ENCODE results near the gene TSPAN8. TPM values are rescaled to one million over a fixed set of nuclear protein-coding genes. Genes with fewer than 3 reads are reported as not detected.

Gene TSPAN8
- total and polyA plus RNA-seq, 2 experiments from 2014 or later: not detected

DNA sequence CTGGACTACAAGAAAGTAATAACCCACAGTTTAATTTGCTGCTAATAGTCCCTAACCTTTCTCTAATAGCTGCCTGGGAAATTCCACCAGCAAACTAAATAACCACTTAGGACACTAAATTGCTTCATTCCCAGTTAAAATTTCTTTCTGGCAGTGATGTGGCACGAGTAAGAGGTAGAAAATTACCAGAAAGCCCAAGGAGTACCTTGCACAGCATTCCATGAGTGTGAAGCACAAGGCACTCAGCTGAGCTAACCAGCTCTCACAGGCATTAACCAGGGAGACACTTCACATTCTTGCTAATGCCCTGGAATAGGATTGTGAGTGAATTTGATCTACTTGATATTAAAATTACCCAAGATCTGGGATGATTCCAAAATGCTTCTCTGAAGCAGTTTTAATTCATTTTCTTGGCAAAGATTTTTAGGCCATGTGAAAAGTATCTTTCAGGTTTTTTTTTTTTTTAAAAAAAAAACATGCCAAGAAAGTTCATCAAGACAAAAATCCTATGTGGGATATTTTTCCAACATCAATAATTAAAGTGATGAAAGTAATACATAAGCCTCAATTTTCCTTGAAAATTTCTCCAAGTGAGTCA is 29.5 kb downstream of the TSPAN8 start:
- H3K4me1 ChIP-seq (ENCODE audit: insufficient read depth): no peaks in the 10 kb centered on the region; the same call in 1 of the 2 replicates
- peak; percentile 10 for DNase-seq (ENCODE audit: low spot score)
- TF ChIP-seq ZNF331 (CRISPR knock-in tag; IDR thresholded peaks at IDR 0.05; ENCODE audit: low read depth): no peak
- TF ChIP-seq ZNF114 (CRISPR knock-in tag; IDR thresholded peaks at IDR 0.05): no peak
- TF ChIP-seq, protein P1, sequence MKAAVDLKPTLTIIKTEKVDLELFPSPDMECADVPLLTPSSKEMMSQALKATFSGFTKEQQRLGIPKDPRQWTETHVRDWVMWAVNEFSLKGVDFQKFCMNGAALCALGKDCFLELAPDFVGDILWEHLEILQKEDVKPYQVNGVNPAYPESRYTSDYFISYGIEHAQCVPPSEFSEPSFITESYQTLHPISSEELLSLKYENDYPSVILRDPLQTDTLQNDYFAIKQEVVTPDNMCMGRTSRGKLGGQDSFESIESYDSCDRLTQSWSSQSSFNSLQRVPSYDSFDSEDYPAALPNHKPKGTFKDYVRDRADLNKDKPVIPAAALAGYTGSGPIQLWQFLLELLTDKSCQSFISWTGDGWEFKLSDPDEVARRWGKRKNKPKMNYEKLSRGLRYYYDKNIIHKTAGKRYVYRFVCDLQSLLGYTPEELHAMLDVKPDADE (IDR thresholded peaks at IDR 0.05): no peak
- TF ChIP-seq CREB1 (CRISPR knock-in tag; IDR thresholded peaks at IDR 0.05; ENCODE audit: low read depth): no peak
- no peak for TF ChIP-seq EZH2phosphoT487 (IDR thresholded peaks at IDR 0.05; ENCODE audit: unreplicated experiment)
- TF ChIP-seq, protein P2, sequence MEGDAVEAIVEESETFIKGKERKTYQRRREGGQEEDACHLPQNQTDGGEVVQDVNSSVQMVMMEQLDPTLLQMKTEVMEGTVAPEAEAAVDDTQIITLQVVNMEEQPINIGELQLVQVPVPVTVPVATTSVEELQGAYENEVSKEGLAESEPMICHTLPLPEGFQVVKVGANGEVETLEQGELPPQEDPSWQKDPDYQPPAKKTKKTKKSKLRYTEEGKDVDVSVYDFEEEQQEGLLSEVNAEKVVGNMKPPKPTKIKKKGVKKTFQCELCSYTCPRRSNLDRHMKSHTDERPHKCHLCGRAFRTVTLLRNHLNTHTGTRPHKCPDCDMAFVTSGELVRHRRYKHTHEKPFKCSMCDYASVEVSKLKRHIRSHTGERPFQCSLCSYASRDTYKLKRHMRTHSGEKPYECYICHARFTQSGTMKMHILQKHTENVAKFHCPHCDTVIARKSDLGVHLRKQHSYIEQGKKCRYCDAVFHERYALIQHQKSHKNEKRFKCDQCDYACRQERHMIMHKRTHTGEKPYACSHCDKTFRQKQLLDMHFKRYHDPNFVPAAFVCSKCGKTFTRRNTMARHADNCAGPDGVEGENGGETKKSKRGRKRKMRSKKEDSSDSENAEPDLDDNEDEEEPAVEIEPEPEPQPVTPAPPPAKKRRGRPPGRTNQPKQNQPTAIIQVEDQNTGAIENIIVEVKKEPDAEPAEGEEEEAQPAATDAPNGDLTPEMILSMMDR (conservative IDR thresholded peaks at IDR 0.05; ENCODE audit: low read depth in 2 of 2): no peak
- no peak for TF ChIP-seq NANOG (IDR thresholded peaks at IDR 0.05; ENCODE audit: borderline replicate concordance)
- TF ChIP-seq, protein P3, sequence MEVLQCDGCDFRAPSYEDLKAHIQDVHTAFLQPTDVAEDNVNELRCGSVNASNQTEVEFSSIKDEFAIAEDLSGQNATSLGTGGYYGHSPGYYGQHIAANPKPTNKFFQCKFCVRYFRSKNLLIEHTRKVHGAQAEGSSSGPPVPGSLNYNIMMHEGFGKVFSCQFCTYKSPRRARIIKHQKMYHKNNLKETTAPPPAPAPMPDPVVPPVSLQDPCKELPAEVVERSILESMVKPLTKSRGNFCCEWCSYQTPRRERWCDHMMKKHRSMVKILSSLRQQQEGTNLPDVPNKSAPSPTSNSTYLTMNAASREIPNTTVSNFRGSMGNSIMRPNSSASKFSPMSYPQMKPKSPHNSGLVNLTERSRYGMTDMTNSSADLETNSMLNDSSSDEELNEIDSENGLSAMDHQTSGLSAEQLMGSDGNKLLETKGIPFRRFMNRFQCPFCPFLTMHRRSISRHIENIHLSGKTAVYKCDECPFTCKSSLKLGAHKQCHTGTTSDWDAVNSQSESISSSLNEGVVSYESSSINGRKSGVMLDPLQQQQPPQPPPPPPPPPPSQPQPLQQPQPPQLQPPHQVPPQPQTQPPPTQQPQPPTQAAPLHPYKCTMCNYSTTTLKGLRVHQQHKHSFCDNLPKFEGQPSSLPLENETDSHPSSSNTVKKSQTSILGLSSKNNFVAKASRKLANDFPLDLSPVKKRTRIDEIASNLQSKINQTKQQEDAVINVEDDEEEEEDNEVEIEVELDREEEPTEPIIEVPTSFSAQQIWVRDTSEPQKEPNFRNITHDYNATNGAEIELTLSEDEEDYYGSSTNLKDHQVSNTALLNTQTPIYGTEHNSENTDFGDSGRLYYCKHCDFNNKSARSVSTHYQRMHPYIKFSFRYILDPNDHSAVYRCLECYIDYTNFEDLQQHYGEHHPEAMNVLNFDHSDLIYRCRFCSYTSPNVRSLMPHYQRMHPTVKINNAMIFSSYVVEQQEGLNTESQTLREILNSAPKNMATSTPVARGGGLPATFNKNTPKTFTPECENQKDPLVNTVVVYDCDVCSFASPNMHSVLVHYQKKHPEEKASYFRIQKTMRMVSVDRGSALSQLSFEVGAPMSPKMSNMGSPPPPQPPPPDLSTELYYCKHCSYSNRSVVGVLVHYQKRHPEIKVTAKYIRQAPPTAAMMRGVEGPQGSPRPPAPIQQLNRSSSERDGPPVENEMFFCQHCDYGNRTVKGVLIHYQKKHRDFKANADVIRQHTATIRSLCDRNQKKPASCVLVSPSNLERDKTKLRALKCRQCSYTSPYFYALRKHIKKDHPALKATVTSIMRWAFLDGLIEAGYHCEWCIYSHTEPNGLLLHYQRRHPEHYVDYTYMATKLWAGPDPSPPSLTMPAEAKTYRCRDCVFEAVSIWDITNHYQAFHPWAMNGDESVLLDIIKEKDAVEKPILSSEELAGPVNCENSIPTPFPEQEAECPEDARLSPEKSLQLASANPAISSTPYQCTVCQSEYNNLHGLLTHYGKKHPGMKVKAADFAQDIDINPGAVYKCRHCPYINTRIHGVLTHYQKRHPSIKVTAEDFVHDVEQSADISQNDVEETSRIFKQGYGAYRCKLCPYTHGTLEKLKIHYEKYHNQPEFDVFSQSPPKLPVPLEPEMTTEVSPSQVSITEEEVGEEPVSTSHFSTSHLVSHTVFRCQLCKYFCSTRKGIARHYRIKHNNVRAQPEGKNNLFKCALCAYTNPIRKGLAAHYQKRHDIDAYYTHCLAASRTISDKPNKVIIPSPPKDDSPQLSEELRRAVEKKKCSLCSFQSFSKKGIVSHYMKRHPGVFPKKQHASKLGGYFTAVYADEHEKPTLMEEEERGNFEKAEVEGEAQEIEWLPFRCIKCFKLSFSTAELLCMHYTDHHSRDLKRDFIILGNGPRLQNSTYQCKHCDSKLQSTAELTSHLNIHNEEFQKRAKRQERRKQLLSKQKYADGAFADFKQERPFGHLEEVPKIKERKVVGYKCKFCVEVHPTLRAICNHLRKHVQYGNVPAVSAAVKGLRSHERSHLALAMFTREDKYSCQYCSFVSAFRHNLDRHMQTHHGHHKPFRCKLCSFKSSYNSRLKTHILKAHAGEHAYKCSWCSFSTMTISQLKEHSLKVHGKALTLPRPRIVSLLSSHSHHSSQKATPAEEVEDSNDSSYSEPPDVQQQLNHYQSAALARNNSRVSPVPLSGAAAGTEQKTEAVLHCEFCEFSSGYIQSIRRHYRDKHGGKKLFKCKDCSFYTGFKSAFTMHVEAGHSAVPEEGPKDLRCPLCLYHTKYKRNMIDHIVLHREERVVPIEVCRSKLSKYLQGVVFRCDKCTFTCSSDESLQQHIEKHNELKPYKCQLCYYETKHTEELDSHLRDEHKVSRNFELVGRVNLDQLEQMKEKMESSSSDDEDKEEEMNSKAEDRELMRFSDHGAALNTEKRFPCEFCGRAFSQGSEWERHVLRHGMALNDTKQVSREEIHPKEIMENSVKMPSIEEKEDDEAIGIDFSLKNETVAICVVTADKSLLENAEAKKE (CRISPR knock-in tag; IDR thresholded peaks at IDR 0.05): no peak
- no peak for TF ChIP-seq EZH2 (IDR thresholded peaks at IDR 0.05; ENCODE audit: low read depth, unreplicated experiment)
- TF ChIP-seq, protein P4, sequence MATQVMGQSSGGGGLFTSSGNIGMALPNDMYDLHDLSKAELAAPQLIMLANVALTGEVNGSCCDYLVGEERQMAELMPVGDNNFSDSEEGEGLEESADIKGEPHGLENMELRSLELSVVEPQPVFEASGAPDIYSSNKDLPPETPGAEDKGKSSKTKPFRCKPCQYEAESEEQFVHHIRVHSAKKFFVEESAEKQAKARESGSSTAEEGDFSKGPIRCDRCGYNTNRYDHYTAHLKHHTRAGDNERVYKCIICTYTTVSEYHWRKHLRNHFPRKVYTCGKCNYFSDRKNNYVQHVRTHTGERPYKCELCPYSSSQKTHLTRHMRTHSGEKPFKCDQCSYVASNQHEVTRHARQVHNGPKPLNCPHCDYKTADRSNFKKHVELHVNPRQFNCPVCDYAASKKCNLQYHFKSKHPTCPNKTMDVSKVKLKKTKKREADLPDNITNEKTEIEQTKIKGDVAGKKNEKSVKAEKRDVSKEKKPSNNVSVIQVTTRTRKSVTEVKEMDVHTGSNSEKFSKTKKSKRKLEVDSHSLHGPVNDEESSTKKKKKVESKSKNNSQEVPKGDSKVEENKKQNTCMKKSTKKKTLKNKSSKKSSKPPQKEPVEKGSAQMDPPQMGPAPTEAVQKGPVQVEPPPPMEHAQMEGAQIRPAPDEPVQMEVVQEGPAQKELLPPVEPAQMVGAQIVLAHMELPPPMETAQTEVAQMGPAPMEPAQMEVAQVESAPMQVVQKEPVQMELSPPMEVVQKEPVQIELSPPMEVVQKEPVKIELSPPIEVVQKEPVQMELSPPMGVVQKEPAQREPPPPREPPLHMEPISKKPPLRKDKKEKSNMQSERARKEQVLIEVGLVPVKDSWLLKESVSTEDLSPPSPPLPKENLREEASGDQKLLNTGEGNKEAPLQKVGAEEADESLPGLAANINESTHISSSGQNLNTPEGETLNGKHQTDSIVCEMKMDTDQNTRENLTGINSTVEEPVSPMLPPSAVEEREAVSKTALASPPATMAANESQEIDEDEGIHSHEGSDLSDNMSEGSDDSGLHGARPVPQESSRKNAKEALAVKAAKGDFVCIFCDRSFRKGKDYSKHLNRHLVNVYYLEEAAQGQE (IDR thresholded peaks at IDR 0.05; ENCODE audit: unreplicated experiment): no peak
- TF ChIP-seq POLR2AphosphoS5 (IDR thresholded peaks at IDR 0.05; ENCODE audit: low read depth): no peak
- no peak for TF ChIP-seq JUNB (IDR thresholded peaks at IDR 0.05; ENCODE audit: unreplicated experiment)
- no peak for TF ChIP-seq STAT1 (IDR thresholded peaks at IDR 0.05; ENCODE audit: unreplicated experiment)

More for the DNA sequence above, 29.5 kb downstream of the TSPAN8 start:
- H3K4me3 ChIP-seq: no peak overlapping the region
- H3K9me2 ChIP-seq (ENCODE audit: insufficient read depth): no peaks in the 10 kb centered on the region
- no peaks in the 10 kb centered on the region for H3K27me3 ChIP-seq (ENCODE audit: insufficient read depth)
- H3K36me3 ChIP-seq (ENCODE audit: insufficient read depth): no peaks in the 10 kb centered on the region
- Mint-ChIP-seq H3K4me1 (peaks cover 6% of the 10 kb centered on the region), H3K27ac (no peak overlapping the region), H3K9me3 (no peaks in the 10 kb centered on the region), H3K36me3 (ENCODE audit: low read depth) (no peaks in the 10 kb centered on the region), H3K27me3 (ENCODE audit: insufficient read depth, low read depth, poor library complexity) (no peaks in the 10 kb centered on the region), H3K4me3 (no peak overlapping the region)
- no peaks in the 10 kb centered on the region for H3F3A ChIP-seq (replicated peaks; ENCODE audit: low read depth)
- H4K20me1 ChIP-seq (replicated peaks; ENCODE audit: insufficient read depth): no peaks in the 10 kb centered on the region
- no peak overlapping the region for H3K27ac ChIP-seq (ENCODE audit: low read depth)
- peak overlapping the region; percentile 23; the same call in 1 of the 2 replicates for H2AFZ ChIP-seq
- H3K4me2 ChIP-seq: no peak overlapping the region
- ATAC-seq: no peak; the same call in 2 of the 3 replicates
- H3K79me2 ChIP-seq (replicated peaks; ENCODE audit: insufficient read depth): no peaks in the 10 kb centered on the region

Data from GM23338 (cell line).